HG03097 (cell line): ENCODE results near the gene PLIN5.

Experiments
- ATAC-seq: cut with Tn5 transposase; IDR thresholded peaks from one replicate; pipeline ENCODE4 v1.9.1; 2021; ENCODE audit not compliant: unreplicated experiment, low FRiP score

The PLIN5 gene, protein sequence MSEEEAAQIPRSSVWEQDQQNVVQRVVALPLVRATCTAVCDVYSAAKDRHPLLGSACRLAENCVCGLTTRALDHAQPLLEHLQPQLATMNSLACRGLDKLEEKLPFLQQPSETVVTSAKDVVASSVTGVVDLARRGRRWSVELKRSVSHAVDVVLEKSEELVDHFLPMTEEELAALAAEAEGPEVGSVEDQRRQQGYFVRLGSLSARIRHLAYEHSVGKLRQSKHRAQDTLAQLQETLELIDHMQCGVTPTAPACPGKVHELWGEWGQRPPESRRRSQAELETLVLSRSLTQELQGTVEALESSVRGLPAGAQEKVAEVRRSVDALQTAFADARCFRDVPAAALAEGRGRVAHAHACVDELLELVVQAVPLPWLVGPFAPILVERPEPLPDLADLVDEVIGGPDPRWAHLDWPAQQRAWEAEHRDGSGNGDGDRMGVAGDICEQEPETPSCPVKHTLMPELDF

DNA sequence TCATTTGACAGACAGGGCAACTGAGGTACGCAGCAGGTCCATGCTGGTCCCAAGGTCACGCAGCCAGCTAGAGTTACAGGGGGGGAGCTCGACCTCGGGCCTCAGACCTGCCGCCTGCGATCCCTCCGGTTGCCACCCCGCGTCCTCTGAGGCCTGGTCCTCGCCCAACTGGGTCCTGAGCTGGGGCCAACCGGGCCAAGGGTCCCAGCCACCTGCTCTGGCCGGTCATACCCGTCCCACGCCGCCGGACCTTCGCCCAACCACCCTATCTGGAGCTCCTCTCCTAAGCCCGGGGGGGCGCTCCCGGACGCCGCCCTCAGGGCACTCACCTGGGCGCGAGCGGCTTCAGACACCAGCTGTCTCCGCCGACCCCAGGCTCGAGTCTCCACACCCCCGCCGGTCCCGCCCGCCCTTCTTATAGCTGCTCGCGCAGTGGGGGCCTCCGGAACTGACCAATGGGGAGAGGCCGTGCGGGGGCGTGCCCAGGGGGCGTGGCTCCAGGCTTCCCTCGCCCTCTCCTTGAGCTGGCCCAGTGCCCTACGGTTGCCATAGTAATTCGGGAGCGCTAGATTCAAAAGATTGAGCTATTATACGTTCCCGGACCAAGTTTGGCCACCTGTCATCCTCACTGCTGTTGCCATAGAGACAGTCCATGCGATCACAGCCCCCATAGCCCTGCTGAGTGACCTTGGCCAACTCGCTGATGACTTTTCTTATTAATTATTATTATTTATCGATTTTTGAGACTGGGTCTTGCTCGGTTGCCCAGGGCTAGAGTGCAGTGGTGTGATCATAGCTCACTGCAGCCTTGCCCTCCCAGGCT, at the start of gene PLIN5:
Gene PLIN5 (minus strand): TSS at position 389 of the 823 bp plus-strand sequence. CDS start 1,150 bp downstream, outside the sequence.
- ATAC-seq, result no peak

DNA sequence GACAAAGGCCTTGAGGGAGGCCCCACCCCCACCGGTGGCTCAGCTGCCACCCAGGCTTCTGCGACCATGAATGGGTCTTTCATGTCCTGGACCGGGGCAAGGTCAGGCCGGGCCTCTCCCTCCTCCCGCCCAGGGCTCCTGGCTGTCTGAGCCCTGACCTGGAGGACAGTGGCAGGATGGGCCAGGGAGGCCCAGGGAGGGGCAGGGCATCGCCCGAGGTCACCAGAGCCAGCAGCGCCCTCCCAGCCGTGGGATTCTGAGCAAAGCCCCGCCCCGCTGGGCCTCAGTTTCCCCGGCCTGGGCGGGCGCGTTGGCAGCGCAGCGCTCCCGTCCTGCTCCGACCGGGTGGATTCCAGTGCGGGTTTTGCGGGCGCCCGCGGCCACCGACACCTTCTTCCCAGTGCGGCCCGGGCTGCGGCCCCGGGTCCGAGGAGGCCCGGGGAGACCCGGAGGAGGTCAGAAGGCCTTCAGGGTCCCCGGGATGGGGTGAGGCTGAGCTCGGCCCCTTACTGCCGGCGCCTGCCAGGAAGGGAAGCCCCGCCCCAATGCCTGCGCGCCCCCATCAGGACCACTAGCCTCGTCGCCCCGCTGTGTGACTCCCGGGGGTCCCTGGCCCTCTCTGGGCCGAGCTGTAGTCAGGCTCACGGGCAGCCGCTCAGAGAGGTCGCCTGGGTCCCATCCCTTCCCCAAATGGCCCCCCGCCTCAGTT, 49.1 kb upstream of the PLIN5 start:
- ATAC-seq, result no peak

DNA sequence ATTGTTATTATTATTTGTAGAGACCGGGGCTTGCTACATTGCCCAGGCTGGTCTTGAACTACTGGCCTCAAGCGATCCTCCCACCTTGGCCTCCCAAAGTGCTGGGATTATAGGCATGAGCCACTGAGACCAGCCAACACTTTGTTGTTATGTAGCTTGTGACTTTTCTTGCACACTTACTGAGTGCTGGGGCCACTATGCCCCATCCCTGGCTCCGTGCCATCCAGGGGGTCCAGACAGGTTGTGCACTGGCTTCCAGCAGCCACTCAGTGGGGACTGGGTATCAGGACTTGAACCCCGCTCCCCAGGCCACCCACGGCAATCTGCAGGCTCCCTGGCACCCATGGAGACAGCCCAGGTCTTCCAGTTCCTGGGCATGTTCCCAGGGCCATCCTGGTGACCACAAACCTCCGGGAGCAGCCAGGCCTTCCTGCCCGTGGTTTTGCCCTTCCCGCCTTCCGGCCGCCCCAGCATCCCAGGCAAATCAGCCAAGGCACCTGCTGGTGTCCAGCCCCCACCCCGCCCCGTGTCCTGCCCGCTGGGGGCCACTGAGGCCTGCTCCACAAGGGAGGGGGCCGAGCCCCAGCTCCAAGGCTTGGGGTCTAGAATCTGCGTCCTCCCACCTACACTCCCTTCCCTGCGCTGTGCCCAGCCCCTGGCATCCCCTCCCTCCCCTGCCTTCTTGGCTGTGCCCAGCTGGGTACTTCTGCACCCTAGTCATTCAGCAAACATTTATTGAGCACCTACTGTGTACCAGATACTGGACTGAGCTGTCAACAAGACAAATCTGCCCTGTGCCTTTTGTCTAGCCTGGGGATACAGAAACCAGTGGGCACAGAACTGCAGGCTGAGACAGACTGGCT, 48.2 kb upstream of the PLIN5 start:
- ATAC-seq, result no peak

DNA sequence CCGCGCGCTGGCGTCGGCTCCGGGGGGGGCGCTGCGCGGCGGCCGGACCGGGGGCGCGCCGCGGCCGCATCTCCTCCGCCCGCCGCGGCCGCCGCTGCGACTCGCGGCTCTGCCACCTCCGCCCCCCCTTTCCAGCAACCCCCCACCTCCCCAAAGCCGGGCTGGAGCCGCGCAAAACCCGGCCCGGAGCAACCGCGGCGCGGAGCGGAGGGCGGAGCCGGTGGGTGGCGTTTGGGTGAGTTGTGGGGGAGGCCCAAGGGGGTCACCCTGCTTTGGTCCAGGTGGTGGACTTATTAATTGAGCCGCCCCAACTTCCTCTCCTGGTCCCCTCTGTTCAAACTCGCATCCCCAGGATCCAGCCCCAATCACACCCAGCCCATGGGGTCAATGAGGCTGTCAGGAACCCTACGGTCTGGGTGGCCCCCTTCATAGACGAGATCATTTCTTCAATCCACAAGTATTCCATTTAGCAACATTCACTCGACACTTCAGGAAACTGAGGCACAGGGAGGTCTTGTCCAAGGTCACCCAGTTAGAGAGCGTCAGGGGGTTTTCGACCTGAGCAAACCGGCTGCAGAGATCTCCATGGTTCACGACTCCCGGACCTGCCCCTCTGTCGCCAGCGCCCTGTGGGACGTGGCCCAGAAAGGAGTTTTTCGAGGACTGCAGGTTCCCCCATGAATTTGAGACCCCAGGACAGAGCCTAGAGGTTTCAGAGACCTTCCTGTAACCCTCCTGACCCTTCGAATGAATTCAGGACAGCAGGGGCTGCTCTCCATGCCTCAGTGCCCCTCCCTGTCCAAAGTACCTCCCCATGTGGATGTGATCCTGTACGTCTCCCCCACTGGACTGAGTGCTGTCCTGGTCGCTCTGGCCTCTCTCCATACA, 46.9 kb upstream of the PLIN5 start:
- no peak for ATAC-seq

DNA sequence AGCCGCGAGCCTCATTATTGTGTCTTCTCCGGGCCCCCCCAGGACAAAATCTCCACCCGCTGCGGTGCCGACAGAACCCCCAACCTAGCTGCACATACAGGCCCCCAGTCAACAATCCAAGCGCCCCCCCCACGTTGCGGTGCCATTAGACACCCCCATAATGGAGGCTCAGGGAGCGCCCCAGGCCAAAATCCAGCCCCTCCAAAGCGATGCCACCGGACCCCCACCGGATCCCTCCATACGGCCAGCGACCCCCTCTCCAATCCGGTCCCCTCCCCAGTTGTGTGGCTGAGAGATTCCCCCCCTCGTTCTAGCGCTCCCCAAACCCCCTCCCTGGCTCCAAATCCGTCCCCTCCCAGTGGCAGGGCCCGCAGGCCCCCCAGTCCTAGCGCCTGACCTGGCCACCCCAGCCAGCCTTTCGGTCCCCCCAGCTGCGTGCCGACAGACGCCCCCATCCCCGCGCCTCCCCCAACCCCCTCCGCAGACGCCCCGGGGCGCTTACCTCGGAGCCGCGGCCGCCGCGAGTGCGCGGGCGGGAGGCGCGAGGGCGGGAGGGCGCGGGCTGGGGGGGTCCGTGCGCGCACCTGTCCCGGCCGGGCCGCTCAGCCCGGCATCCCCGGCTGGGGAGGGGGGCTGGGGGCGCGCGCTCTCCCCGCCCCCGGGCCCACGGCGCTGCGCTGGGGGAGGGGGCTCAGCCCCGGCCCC, 46.1 kb upstream of the PLIN5 start:
- no peak for ATAC-seq

DNA sequence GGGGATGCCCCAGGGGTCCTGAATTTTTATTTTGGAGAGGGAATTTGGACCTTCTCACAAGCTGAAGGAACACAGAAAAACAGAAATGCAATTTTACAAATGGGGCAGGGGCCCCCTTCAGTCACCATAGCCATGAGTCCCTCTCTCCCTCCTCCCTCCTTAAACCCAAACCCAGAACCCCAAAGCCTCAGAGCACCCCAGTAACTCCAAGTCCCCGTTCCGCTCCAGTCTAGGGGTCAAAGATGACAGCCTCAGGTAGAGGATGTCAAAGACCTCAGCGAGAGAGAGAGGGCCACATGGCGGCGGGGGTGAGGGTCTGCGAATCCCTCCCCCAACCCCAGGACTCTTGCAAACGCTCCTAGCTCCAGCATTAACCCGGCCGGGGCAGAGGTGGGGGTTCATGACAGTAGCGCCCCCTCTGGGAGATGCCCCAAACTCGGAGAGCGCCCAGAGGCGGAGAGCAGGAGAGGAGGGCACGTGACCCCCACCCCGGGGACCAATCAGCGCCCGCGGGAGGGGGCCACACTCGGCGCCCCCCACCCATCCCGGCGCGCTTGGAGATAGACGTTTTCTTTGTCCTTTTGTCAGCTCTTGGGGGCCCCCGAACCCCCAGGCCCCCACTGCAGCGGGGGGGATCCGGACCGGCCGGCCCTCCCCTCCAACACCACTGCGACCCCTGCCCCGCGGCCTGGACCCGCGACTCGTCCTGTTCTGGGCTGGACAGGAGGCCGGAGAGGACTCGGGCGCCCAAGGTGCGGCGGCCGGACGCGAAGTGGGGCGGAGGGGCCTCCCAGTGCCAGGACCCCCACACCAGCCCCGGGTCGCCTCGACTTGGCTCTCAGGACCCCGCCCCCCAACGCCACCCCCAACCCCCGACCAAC, 45.2 kb upstream of the PLIN5 start:
- ATAC-seq, result no peak

DNA sequence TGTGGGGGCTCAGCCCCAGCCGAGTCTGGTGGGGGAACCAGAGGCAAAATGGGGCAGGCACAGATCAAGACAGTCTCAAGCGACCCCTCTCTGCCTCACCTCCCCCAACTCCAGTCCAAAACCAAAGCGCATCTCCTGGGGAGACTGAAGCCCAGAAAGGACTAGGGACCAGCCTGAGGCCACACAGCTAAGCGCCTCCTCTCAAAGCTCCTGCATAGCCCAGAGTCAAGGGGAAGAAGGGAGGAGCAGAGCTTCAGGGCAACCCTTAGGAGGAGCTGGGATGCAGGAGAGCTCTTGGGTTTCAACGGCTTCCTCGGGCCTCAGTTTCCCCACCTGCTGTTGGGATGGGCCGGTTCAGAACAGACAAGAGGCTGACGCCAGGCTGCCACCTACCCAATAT, 44.4 kb upstream of the PLIN5 start:
- ATAC-seq, result no peak

DNA sequence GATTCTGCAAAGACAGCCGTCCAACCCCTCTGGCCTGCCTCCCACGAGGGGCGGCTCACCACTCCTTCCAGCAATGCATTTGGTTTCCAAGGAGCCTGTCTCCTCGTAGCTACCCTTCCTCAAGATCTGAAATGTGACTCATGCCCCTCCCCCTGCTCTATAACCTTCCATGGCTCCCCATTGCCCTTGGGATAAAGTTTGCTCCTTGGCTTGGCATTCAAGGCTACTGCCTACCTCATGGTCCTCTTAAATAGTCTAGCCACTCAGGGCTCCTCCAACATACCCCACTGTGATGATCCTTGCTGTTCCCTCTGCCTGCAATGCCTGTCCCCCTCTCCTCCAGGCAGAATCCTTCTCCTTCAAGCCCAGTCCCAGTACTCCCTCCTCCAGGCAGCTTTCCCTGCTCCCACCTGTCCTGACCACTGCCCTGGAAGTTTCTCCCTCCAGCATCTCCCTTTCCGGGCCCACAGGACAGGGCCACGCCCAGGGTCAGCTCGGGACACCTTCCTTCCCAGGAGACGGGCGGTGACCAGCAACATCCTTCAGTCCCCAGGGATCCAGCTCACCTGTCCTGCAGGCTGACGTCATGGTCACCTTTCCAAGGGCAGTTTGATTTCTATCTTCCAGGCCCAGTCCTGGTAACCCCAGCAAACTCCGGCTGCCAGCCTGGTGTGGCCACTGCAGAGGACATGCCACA, 43.7 kb upstream of the PLIN5 start:
- no peak for ATAC-seq

DNA sequence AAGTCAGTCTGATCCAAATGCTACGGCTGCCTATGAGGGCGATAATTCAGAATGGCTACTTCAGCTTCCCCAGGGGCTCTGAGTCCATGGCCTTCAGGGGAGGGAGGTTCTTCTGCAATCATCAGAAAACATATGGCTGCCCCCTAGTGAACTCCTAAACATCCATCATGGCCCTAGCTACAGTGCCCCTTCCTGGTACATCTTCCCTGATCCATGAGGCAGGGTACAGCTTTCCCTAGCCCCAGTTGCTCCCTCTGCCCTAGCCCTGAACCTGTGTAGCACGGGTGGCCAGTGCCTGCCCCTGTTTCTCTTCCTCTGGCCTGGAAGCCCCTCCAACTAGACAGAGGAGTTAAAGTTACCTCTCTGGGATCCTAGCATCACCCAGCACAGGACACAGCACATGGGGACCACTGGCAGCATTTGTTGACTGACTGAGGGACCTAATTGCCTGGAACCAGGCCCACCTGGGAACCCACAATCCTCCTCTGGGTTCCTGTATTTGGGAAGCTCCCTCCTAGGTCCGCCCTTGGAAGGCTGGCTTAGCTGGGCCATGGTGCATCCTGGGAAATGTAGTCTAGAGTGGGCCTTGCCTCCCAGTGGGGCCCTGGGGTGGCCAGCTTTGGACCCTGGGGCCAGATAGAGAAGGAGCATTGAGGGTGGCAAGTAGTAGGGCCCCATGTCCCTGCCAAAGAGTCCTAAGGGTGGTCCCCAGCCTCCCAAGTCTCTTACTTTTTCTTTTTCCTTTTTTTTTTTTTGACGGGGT, 42.2 kb upstream of the PLIN5 start:
- no peak for ATAC-seq

DNA sequence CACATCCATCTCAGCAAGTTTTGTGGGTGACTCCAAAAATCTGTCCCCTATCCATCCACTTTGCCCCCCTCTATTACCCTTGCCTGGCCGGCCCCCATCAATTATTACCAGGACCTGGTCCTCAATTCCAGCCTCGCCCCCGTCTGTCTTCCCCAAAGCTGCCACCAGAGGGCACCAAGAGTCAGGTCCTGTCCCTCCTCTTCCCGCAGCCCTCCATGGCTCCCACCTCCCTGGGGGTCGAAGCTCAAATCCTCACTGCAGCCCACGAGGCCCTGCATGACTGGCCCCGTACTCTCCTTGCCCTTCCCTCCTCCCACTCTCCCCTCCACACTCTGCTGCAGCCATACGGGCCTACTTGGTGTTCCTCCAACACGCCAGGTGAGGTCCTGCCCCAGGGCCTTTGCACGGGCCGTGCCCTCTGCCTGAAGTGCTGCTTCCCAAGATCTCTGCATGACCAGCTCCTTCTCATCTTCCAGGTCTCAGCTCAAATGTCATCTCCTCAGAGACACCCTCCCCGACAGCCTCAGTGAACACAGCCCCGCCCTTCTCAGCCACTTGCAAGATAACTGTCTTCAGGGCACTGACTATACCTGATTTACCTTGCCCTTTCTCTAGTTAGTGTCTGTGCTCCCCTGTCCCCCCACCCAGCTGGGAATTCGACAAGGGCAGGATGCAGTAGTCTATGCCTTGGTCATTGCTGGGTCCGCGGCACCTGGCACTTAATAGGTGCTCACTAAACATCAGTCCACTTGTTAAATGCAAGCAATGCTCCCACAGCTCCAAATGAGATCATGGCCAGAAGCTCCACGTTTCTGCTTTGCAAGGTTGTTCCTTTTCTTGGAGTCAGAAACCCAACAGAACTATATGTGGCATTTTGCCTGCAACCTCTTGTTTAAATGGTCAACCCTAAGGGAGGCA, 41.3 kb upstream of the PLIN5 start:
- no peak for ATAC-seq

DNA sequence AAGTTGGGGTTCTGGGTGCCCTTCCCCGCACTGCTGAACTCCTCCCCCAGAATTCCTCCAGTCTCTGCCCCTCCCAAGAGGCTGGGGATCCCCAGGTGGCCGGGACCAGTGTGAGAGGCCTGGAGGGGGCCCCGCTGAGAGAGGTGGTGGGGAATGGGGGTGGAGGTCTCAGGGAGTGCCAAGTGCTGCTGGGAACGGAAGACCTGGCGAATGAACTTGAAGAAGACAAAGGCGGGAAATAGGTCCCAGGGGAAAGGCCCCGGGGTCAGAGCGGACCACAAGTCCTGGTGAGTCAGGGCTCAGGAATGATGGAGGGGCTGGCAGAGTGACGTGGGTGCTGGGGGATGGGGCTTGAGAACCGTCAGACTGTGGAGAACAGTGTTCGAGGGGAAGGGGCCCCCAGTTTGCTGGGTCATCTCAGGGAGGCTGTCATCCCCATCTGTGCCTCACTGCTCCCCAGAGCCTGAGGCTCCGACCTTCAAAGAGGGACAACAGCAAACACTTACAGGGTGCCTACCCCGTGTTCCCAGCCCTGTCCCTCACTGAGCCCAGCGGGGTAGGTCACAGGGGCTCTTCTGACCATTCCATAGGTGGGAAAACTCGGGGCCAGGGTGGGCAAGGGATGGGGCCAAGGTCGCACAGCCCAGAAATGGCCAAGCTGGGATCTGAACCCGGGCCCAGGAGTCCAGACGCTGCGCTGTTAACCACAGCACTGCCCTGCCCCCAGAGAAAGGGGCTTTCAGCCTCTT, 40.4 kb upstream of the PLIN5 start:
- ATAC-seq, result no peak

DNA sequence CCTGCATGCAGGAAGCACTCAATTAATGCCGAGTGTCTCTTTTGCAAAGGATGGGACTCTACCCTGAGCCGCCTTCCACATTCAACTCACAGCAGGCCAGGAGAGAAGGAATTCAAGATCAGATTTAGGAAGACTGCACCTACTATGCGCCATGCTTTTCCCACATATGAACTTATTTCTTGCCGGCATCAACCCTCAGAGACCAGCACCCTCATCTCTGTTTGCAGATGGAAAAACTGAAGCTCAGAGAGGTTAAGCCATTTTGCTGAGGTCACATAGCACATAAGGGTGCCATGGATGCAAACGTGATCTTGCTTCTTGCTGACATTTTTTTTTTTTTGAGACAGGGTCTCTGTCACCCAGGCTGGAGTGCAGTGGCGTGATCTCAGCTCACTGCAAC, 38.7 kb upstream of the PLIN5 start:
- no peak for ATAC-seq

DNA sequence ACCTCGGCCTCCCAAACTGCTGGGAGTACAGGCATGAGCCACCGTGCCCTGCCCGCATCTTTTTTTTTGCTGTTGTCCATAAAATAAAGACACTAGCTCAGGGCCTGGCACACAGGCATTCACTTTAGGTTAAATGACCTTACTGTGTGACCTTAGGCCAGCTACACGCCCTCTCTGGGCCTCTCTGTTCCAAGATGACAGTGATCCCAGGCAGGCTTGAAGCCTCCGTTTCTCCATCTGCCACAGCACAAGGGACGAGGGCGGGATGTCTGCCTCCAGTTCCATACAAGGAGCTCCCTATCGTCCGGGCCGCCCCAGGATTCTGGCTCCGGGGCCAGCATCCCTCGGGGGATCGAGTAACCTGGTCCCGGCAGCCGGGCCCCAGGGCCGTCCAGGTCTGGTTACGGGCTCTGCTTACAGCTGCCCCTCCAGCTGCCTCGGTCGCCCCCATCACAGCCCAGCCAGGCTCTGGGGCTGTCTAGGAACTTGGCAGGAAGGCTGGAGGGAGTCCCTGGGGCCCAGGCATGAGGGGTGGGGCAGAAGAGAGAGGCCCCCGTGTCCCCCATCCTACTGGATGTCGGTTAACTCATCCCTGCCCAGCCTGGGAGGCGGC, 36.4 kb upstream of the PLIN5 start:
- ATAC-seq, result no peak

DNA sequence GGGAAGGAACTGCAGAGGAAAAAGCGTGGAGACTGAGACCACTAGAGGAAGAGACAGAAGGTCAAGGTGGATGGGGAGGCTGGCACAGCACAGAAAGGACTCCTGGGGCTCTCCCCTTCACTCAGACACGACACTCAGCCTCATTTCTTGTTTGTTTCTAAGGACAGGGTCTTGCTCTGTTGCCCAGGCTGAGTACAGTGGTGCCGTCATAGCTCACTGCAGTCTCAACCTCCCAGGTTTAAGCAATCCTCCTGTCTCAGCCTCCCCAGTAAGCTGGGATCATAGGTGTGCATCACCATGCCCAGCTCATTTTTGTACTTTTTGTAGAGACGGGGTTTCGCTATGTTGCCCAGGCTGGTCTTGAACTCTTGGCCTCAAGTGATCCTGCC, 35.9 kb upstream of the PLIN5 start:
- ATAC-seq, result no peak
